Stomach (tissue), 9 donors: ENCODE measurements around the gene PAK6. TPM values are rescaled to one million over a fixed set of nuclear protein-coding genes. Genes with fewer than 3 reads are reported as not detected.

Source experiments
- DNase-seq, 2 donors: peaks; one replicate each; pipeline versions ENCODE4 v3.0.0 to v3.0.0-alpha.2; 2013 to 2019
- H3K27ac ChIP-seq, 5 donors: fragments of 200-600 bp in 4 of 5; sonication (generic) in 4 of 5; one replicate each; pipeline ENCODE4 v1.5.1; 2013 to 2019; ENCODE audit warnings: mild to moderate bottlenecking in 1 of 5, moderate library complexity in 1 of 5
- H3K27me3 ChIP-seq, 3 donors: fragments of 200-600 bp; sonication (generic); one replicate each; pipeline ENCODE4 v1.5.1; 2017 to 2019; ENCODE audit warnings: mixed run types in 1 of 3
- H3K36me3 ChIP-seq, 4 donors: fragments of 200-600 bp; sonication (generic); 1 replicate in 3 of 4; 2 replicates in 1 of 4; pipeline ENCODE4 v1.5.1; 2016 to 2019
- H3K4me1 ChIP-seq, 4 donors: fragments of 200-600 bp; sonication (generic); one replicate each; pipeline ENCODE4 v1.5.1; 2016 to 2019
- H3K4me3 ChIP-seq, 4 donors: fragments of 200-600 bp; sonication (generic) in 3 of 4; one replicate each; pipeline ENCODE4 v1.5.1; 2016 to 2019; ENCODE audit warnings: mild to moderate bottlenecking in 1 of 4
- H3K9me3 ChIP-seq, 4 donors: fragments of 200-600 bp; sonication (generic); one replicate each; pipeline ENCODE4 v1.5.1; 2016 to 2019
- EP300 ChIP-seq: sonication (generic); formaldehyde crosslinking; IDR thresholded peaks from one replicate; pipeline ENCODE4 v1.6.1; 2017; ENCODE audit warnings: antibody characterized with exemption
- POLR2A ChIP-seq, 4 donors: fragments of 450-650 bp; IDR thresholded peaks; one replicate each; pipeline ENCODE4 v1.6.1; 2016; ENCODE audit warnings: antibody characterized with exemption in 4 of 4, control low read depth in 2 of 4, mild to moderate bottlenecking in 1 of 4, moderate library complexity in 1 of 4
- POLR2AphosphoS5 ChIP-seq, 3 donors: sonication (generic); formaldehyde crosslinking; IDR thresholded peaks; one replicate each; pipeline ENCODE4 v1.6.1; 2016; ENCODE audit warnings: antibody characterized with exemption in 3 of 3
- WGBS, 5 donors: extraction: QIAGEN DNeasy Blood & Tissue Kit in 3 of 5; methylation state at CpG; one replicate each; pipeline versions ENCODE4 v1.1.5 to v1.1.7; 2013 to 2018; 5-methylcytosine and 5-hydroxymethylcytosine counted together
- intact Hi-C: fragments of 100-400 bp; cut with DNase I; formaldehyde crosslinking; loops from one replicate; pipeline ENCODE4 v1.15.1; 2023; ENCODE audit warnings: low total_unique reads
- polyA plus RNA-seq, 3 donors: library from polyadenylated mRNA; stranded (reverse); fragments of 200-250 nt; gene quantifications; one replicate each; pipeline ENCODE4 v1.2.3, GENCODE V29; 2013
- total RNA-seq, 5 donors: library from RNA; depleted of rRNA; stranded (reverse); fragments of >200 nt; gene quantifications; one replicate each; pipeline versions ENCODE4 v1.1.0 to v1.2.3, GENCODE V29; 2014 to 2016
- TF ChIP-seq, protein P1 (sequence below), 7 experiments: fragments of 450-650 bp in 4 of 7; fragments of 200-600 bp in 3 of 7; sonication (generic) in 3 of 7; IDR thresholded peaks; one replicate each; pipeline ENCODE4 v1.5.1; 2016 to 2019; ENCODE audit warnings: antibody characterized with exemption in 7 of 7, control low read depth in 2 of 7, mild to moderate bottlenecking in 1 of 7
- donor health status: healthy with polysubstance abuse.
- donor health status: Bipolar disorder and iron deficiency.
- donor health status: healthy.

The PAK6 gene
- total and polyA plus RNA-seq, 8 donors: under 0.01 to 91.9 (median 6.2) TPM

DNA sequence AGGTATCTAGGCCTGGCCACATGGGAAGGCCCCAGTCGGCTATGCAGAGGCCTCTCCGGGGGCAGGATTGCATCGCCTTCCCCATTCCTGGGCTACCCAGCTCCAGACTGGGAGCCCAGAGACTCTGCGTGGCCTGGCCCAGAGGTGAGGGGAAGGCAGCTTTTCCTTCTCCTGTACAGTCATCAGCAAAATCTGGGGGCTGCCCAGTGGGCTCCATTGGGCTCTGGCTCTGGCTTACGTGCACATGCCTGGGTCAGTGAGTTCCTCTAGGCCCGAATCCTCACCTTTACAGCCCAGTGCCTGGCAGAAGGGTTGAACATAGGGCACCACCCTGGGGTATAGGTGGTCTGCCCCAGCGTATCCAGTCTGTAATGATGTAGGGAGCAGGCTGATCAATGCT lies 47.9 kb downstream of the PAK6 start:
- DNase-seq: no peak
- Histone ChIP-seq H3K4me3 (no peak overlapping the region), H3K4me1 (peaks cover 29 to 57% (median 41%) of the 10 kb centered on the region in 4 donors), H3K27ac (no peak overlapping the region), H3K36me3 (peaks cover 0 to 31% (median 0%) of the 10 kb centered on the region in 4 donors), H3K27me3 (peaks cover 4 to 50% (median 33%) of the 10 kb centered on the region in 3 donors), H3K9me3 (no peaks in the 10 kb centered on the region)
- no peak for TF ChIP-seq POLR2A (IDR thresholded peaks at IDR 0.05)
- whole genome bisulfite sequencing, 5 donors: 80 to 92% (median 82%) methylated on average over 2 to 7 of the region's 7 CpGs
- intact Hi-C loops: no loop called here

DNA sequence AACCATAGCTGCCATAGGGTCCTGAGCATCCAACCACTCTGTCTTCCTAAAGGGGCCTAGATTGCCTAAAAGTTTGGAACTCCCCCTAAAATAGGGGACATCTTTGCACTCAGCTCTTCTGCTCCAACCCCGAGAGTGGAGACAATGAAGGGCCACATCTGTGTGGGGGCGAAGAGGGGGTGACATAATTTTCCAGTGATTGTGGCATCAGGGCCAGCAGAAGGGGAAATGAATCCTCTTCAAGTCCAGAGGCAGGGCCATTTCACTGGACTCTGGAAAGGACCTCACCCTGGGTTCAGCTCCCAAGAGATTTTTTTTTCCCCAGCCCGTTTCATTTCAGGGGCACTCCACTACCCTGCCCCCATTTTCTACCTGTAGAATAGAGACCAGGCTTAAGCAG lies 48.6 kb downstream of the PAK6 start:
- Histone ChIP-seq H3K27me3 (peaks cover 0 to 50% (median 30%) of the 10 kb centered on the region in 3 donors), H3K36me3 (peaks cover 0 to 37% (median 0%) of the 10 kb centered on the region in 4 donors), H3K27ac (no peak overlapping the region), H3K4me1 (peaks cover 22 to 50% (median 34%) of the 10 kb centered on the region in 4 donors), H3K9me3 (no peaks in the 10 kb centered on the region), H3K4me3 (no peak overlapping the region)
- no peak for DNase-seq
- 82 to 95% (median 92%) methylated on average over 3 of the region's 3 CpGs for WGBS, 5 donors
- intact Hi-C loops: no loop called here
- TF ChIP-seq EP300 (no peak), POLR2AphosphoS5 (IDR thresholded peaks at IDR 0.05) (no peak), POLR2A (IDR thresholded peaks at IDR 0.05) (no peak)
- TF ChIP-seq, protein P1, sequence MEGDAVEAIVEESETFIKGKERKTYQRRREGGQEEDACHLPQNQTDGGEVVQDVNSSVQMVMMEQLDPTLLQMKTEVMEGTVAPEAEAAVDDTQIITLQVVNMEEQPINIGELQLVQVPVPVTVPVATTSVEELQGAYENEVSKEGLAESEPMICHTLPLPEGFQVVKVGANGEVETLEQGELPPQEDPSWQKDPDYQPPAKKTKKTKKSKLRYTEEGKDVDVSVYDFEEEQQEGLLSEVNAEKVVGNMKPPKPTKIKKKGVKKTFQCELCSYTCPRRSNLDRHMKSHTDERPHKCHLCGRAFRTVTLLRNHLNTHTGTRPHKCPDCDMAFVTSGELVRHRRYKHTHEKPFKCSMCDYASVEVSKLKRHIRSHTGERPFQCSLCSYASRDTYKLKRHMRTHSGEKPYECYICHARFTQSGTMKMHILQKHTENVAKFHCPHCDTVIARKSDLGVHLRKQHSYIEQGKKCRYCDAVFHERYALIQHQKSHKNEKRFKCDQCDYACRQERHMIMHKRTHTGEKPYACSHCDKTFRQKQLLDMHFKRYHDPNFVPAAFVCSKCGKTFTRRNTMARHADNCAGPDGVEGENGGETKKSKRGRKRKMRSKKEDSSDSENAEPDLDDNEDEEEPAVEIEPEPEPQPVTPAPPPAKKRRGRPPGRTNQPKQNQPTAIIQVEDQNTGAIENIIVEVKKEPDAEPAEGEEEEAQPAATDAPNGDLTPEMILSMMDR (IDR thresholded peaks at IDR 0.05): no peak

DNA sequence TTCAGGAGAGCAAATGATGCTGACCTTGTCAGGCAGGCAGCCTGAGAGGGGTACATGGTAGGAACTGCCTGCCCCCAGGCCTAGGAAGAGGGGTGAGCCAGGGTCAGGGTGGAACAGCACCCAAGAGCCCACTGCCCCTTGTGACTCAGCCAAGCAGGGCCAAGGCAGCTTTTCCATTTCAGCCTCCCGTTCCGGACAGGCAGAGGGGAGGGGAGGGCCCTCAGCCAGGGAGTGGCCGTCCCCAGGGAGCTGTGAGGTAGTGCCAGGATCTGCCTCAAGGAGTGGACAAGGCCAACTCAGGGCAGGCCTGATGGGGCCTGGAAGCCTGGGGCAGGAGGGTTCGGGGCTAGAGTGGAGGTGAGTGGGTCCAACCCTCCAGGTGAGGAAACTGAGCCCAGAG lies 49.1 kb downstream of the PAK6 start:
- DNase-seq: no peak
- Histone ChIP-seq H3K9me3 (no peaks in the 10 kb centered on the region), H3K27me3 (peaks cover 0 to 47% (median 25%) of the 10 kb centered on the region in 3 donors), H3K27ac (no peak overlapping the region), H3K36me3 (peaks cover 0 to 38% (median 0%) of the 10 kb centered on the region in 4 donors), H3K4me1 (peaks cover 17 to 45% (median 30%) of the 10 kb centered on the region in 4 donors), H3K4me3 (no peak overlapping the region)
- WGBS, 5 donors: 35 to 73% (median 62%) methylated on average over 3 to 4 of the region's 4 CpGs
- TF ChIP-seq POLR2A (IDR thresholded peaks at IDR 0.05) (no peak), POLR2AphosphoS5 (IDR thresholded peaks at IDR 0.05) (no peak), EP300 (no peak)
- TF ChIP-seq, protein P1 (IDR thresholded peaks at IDR 0.05): no peak
- intact Hi-C loops: no loop called here

DNA sequence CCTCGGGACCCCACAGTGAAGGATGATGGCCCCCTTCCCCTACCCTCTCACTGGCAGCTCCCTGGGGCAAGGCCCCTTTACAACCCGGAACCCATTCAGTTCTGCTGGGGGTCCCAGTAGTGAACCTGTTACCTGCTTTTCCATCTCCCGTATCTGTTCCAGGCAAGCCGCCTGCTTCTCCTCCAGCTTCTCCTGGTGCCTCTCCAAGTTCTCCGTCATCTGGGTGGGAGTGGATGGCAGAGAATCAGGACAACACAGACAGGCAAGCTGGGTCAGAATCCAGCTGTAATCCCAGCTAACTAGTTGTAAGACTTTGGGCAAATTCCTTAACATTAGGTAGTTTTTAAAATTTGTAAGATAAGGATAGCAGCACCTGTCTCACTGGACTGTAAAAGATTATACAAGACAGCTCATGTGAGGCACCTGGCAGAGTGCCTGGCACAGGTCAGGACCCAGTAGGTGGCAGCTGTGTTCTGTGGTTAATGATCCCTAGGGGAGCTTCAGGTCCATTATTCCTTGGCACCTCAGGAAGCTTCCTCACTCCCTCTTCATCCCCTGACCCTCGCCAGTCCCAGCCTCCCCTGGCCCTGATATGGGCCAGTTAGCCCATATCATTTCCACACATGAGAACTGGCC lies 50.4 kb downstream of the PAK6 start:
- intact Hi-C loops: no loop called here
- Histone ChIP-seq H3K9me3 (no peaks in the 10 kb centered on the region), H3K27ac (no peak overlapping the region), H3K4me1 (peaks cover 12 to 34% (median 21%) of the 10 kb centered on the region in 4 donors), H3K4me3 (no peak overlapping the region), H3K36me3 (peaks cover 0 to 47% (median 0%) of the 10 kb centered on the region in 4 donors), H3K27me3 (peaks cover 0 to 34% (median 14%) of the 10 kb centered on the region in 3 donors)
- TF ChIP-seq POLR2A (IDR thresholded peaks at IDR 0.05): no peak
- TF ChIP-seq POLR2AphosphoS5 (IDR thresholded peaks at IDR 0.05): no peak
- no peak for TF ChIP-seq EP300
- TF ChIP-seq, protein P1 (IDR thresholded peaks at IDR 0.05): no peak
- 65 to 96% (median 76%) methylated on average over 6 of the region's 6 CpGs for WGBS, 5 donors
- DNase-seq: peak in 1 of 2 donors; percentile 80

DNA sequence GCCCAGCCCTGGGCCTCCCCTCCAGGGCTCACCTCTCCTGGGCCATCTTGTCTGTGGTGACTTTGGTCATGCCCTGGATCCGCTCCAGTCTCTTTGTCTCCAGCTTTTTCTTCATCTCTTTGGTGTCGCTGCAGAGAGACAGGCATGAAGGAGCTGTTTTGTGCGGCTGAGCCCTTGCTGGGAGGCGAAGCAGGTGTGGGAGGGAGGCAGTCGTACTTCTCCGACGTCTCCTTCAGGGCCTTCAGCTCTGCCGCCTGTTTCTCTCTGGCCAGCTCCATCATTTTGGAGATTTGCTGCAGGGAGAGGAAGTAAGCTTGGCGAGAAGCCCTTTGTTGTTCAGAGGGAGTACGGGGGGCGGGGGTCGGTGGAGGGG lies 51.7 kb downstream of the PAK6 start:
- intact Hi-C loops: no loop called here
- H3K27me3 ChIP-seq: peaks cover 0 to 27% (median 14%) of the 10 kb centered on the region in 3 donors
- H3K27ac ChIP-seq: no peak overlapping the region
- 37 to 55% (median 50%) methylated on average over 9 to 12 of the region's 12 CpGs for WGBS, 5 donors
- peaks cover 12 to 27% (median 19%) of the 10 kb centered on the region in 4 donors for H3K4me1 ChIP-seq
- H3K9me3 ChIP-seq: no peaks in the 10 kb centered on the region
- no peak for DNase-seq
- H3K36me3 ChIP-seq: peaks cover 0 to 56% (median 0%) of the 10 kb centered on the region in 4 donors
- TF ChIP-seq EP300 (no peak), POLR2AphosphoS5 (IDR thresholded peaks at IDR 0.05) (no peak), POLR2A (IDR thresholded peaks at IDR 0.05) (no peak)
- TF ChIP-seq, protein P1 (IDR thresholded peaks at IDR 0.05): no peak
- H3K4me3 ChIP-seq: peak overlapping the region in 3 of 4 donors; percentile 36 to 53 (median 44)
